Measurements from ENCODE around the gene TTF1.
"Not testable (repeated sequence)": the region's sequence is repeated elsewhere in the genome, so short reads cannot be mapped to it uniquely, and the experiment has no call there.

- not testable (repeated sequence) for TF ChIP-seq POLR2A (IDR thresholded peaks at IDR 0.05)
- TF ChIP-seq, protein P1, sequence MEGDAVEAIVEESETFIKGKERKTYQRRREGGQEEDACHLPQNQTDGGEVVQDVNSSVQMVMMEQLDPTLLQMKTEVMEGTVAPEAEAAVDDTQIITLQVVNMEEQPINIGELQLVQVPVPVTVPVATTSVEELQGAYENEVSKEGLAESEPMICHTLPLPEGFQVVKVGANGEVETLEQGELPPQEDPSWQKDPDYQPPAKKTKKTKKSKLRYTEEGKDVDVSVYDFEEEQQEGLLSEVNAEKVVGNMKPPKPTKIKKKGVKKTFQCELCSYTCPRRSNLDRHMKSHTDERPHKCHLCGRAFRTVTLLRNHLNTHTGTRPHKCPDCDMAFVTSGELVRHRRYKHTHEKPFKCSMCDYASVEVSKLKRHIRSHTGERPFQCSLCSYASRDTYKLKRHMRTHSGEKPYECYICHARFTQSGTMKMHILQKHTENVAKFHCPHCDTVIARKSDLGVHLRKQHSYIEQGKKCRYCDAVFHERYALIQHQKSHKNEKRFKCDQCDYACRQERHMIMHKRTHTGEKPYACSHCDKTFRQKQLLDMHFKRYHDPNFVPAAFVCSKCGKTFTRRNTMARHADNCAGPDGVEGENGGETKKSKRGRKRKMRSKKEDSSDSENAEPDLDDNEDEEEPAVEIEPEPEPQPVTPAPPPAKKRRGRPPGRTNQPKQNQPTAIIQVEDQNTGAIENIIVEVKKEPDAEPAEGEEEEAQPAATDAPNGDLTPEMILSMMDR (IDR thresholded peaks at IDR 0.05) = not testable (repeated sequence)
These were observed 28.9 kb downstream of the TTF1 start for GRCh38 chr9:132377769-132378168.
